ENCODE data around the gene SORCS2.

Gene SORCS2

DNA sequence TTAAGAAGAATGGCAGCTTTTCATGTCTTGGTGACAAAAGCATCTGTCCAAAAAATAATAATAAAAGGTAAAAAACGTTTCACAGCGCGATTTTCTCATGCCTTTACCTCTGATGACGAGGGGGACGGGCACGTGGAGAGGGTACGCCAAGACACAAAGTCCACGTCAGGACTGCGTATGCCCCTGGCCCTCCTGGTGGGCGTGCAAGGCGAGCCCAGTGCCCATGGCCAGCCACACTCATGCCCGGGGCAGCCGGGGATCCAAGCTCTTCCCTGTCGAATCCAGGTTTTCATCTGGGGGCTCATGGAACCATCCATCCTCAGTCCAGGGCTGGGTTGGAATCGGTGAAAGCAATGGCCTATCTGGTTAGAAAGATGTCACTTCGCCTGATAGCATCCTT lies 570.8 kb downstream of the SORCS2 start:
- FAIRE-seq, result no peak

GRCh38 chr4:7763788-7764187 lies 571.5 kb downstream of the SORCS2 start:
- no peak for FAIRE-seq

GRCh38 chr4:7764466-7764865 lies 572.1 kb downstream of the SORCS2 start:
- FAIRE-seq, result no peak

GRCh38 chr4:7765666-7766065 lies 573.3 kb downstream of the SORCS2 start:
- FAIRE-seq, result no peak

- no peak for FAIRE-seq
These were observed 573.7 kb downstream of the SORCS2 start for GRCh38 chr4:7766086-7766485.

DNA sequence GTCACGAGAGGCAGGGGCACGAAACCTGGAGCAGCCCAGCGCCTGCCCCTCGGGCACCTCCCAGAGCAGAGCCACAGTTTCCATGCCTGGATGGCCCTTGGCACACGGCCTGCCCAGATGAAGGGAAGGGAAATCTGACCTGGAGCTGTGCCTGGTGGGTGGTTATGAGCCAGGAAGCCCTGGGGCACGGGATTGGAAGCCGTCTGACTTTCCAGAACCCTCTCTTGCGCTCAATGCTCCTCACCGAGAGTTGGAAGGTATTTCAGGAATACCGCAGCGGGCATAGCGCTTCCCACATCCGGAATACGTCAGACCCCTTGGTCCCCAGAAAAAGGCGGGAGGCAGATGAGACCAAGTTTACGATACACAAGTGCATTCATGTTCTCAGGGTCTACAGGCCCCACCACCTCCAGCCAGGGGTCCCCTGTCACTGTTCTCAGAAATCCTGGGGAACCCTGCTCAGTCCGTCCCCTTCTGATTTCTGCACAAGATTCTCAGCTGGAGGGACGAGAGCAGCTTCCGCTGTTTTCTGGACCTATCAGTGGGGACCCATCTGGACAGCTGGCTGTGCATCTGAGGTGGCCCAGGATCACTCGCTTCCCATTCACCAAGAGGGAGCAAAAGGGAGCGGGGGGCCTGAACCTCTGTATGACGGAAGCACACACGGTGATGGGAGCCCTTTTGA lies 574.5 kb downstream of the SORCS2 start:
- FAIRE-seq, result no peak

DNA sequence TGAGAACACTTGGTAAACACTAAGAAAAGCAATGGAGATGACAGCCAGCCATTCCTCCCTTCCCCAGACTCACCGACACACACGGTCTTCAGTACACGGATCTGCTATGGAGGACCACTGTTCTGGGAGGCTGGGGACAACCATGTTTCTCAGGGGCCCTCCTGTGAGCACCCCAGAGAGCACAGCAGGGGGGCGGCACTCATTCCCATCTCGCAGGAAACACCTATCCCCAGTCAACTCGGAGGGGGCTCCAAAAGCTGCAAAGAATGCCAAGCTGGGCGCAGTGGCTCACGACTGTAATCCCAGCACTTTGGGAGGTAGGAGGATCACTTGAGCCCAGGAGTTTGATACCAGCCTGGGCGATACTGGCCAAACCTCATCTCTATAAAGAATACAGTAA lies 575.2 kb downstream of the SORCS2 start:
- FAIRE-seq, result no peak

DNA sequence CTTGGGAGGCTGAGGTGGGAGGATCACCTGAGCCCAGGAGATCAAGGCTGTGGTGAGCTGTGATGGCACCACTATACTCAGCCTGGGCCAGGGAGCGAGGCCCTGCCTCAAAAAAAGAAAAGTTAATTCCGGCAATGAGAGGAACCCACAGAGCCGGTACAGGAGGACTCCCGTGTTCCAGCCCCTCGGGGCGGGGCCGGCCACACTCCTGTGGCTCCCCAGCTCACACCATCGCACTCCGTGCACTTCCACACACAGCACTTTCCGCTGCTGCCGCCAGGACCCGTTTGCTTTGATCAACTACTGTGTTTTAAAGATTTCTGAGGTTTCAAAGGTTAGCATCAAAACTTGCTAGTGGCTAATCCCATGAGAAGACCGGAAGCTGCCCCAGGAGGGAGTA lies 575.6 kb downstream of the SORCS2 start:
- no peak for FAIRE-seq

DNA sequence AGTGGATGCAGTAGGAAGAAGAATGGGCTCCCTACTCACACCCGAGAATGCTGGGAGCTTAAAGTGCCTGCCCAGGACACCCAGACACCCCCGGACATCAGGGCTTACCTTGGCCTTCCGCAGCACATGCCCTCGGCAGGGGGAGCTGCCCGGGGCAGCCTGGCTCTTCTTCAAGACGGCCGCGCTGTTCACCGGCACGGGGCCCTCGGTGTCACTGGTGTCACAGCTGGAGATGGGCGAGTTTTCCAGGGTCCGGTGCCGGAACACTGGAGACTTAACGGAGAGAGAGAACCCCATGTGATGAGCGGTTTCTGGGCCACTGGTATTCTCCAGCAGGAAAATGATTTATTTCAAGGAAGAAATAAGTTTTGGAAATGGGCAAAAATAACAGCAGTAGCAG lies 576.4 kb downstream of the SORCS2 start:
- FAIRE-seq, result no peak

- FAIRE-seq, result no peak
These were observed 577.3 kb downstream of the SORCS2 start for GRCh38 chr4:7769396-7770223.

DNA sequence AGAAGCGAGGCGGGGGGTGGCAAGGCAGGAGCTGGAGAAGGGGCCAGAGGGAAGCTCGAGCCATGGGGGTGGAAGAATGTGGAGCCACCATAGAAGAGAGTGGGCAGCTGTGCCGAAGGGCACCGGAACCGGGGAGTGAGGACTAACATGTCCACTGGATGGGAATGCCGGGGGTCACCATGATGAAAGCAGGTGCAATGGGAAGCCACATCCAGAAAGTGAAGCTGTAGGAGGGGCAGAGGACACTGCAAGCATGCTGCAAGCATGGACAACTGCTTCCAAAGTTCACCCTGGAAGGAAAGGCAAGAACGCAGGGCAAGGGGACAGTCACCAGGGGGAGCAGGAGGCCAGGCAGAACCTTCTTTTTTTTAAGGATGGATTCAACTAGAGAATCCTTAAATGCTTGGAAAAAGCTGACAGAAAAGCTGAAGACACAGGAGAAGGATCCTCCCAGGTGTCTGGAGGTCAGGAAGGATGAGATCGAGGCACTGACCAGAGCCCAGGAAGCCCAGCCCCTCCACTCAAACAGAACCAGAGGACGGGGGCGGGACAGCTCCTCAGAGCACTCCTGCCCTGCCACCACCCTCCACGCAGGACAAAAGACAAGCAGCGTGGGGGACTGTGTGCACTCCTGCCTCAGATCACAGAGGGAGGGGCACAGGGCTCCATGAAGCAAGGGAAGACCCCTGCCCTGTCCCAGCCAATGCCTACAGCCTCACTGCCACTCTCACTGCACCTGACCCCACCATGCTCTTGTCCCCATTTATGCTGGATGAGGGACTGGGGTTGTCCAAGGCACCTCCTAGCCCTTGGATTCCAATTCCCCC lies 578.1 kb downstream of the SORCS2 start:
- FAIRE-seq, result no peak

DNA sequence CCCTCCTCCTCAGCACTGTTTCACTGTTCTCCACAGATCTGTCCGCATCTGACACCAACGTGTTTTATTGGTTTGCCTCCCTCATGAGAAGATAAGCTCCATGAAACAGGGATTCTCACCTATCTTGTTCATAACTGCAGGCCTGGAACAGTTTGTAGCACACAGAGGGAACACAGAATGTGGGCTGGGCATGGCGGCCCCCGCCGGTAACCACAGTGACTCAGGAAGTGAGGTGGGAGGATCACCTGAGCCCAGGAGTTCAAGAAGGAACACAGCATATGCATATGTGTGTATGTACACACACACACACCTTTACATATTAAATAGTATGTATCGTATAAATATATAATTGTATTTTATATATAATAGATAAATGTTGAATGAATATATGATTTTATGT lies 578.7 kb downstream of the SORCS2 start:
- FAIRE-seq, result no peak

- FAIRE-seq, result no peak
These were observed 579.5 kb downstream of the SORCS2 start for GRCh38 chr4:7771541-7772507.

DNA sequence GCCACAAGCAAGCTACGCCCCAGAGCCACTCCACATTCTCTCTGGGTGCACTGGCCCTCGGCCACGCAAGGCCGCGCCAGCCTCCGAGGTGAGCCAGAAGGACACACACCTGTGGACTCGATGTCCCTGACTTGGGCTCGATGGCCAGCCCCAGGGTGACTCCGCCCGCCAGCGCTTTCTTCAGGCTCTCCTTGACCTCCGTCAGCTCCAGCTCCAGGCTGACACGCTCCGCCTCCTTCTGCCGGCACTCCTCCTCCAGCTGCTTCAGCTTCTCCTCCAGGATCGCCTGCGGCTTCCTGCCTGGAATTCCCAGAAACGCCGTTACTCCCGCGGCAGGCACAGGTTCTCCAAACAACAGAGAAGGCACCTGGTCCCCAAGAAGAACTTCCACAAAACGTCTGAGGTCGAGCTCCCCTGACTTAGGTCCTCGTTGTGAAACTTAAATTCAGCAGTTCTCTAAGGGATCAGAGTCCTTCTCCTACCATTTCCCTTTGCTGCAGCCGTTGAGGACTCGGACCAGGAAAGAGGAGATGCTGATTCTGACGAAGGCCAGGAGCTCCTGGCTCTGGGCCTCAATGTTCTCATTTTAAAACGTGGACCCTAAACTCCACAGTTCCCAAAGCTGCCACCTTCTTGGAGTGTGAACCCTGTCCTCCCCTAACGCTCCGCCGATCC lies 580.5 kb downstream of the SORCS2 start:
- no peak for FAIRE-seq

GRCh38 chr4:7773401-7774180 lies 581.3 kb downstream of the SORCS2 start:
- FAIRE-seq, result no peak

GRCh38 chr4:7774301-7775294 lies 582.3 kb downstream of the SORCS2 start:
- no peak for FAIRE-seq

GRCh38 chr4:7775396-7775795 lies 583.1 kb downstream of the SORCS2 start:
- no peak for FAIRE-seq

DNA sequence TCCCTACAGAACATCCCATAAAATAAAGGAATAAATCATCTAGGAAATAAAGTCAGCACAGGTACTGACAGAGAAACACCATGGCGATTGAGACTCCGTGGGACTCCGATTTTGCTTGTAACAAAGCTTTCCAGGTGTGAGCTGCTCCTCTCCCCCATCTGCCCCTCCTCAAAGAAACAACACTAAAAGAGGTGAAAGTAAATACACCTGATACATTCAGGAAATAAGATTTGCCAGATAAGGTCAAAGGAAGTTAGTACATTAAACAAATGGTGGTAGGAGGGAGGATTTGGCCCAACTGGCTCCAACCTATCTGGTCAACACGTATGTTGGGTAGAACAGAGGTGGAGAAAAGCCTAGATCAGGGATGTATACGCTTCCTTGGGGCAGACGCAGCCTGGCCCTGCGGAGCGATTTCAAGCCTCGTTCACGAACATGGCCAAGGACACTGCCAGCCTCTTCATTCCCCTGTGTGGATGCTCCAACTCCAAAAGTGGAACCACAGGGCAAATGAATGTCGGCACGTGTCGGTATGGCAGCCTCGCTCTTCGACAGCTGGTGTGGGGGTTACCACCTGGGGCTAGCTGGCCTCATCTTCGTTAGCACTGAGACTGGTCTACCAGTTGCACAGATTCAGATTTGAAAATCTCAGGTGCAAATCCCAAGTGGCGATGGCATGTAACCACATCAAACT lies 584.8 kb downstream of the SORCS2 start:
- no peak for FAIRE-seq

All from islet of Langerhans (tissue), 1 donor.